ENCODE results near the gene ANXA7. TPM values are rescaled to one million over a fixed set of nuclear protein-coding genes. Genes with fewer than 3 reads are reported as not detected.

The ANXA7 gene
- total RNA-seq, 1 donor from 2014 or later, result 17.0 TPM

Small RNA genes within 50 kb of the gene (small RNA-seq; reads per million reads assigned to genes)
- not detected for gene RF00019 (ENCODE audit: low replicate concordance)

Other genes starting within 250 kb of the ANXA7 start
- gene ECD, start 246.1 kb downstream of the ANXA7 start, total RNA-seq, result 19.9 TPM
- 18.9 TPM for gene FAM149B1, start 245.9 kb downstream of the ANXA7 start, total RNA-seq
- 44.5 TPM for gene DNAJC9, start 166.8 kb downstream of the ANXA7 start, total RNA-seq
- gene MRPS16, start 161.4 kb downstream of the ANXA7 start, total RNA-seq, result 55.8 TPM
- 0.49 TPM for gene CFAP70, start 55.2 kb downstream of the ANXA7 start, total RNA-seq
- gene MSS51, start 19.5 kb upstream of the ANXA7 start, total RNA-seq, result 1.7 TPM
- gene PPP3CB, start 82.0 kb upstream of the ANXA7 start, total RNA-seq, result 168 TPM
- 29.3 TPM for gene USP54, start 177.3 kb upstream of the ANXA7 start, total RNA-seq
- not detected for gene MYOZ1, start 227.4 kb upstream of the ANXA7 start, total RNA-seq
- not detected for gene SYNPO2L, start 242.0 kb upstream of the ANXA7 start, total RNA-seq

Data from temporal lobe (tissue), 2 donors.